HCT116 (cell line): ENCODE measurements around the gene OCA2. TPM values are rescaled to one million over a fixed set of nuclear protein-coding genes. Genes with fewer than 3 reads are reported as not detected.

Experiments
- ATAC-seq: fragments of 200-7000 bp; cut with Tn5 transposase; 2 replicates; pipeline ENCODE4 v1.9.1; 2020; ENCODE audit warnings: mild to moderate bottlenecking, moderate library complexity
- BruUV-seq: library from RNA; stranded (reverse); fragments of 400-500 nt; replicated peaks from 2 replicates; lab custom pipeline; 2021; lab: Mats Ljungman, UMichigan
- CTCF ChIA-PET: fragments of 300-600 bp; sonication (Branson Sonifier 250); formaldehyde crosslinking; loops from one replicate; lab custom pipeline; 2021; ENCODE audit warnings: antibody characterized with exemption; lab: Charles Lee
- POLR2A ChIA-PET: fragments of 300-600, 350-600 bp; sonication (Branson Sonifier 250); formaldehyde crosslinking; loops from one replicate; lab custom pipeline; 2021; ENCODE audit warnings: antibody characterized with exemption; lab: Charles Lee
- RAD21 ChIA-PET, 2 experiments: fragments of 300-600 bp; sonication (Branson Sonifier 250); formaldehyde crosslinking; loops; one replicate each; lab custom pipeline; 2023; ENCODE audit warnings: low total read pairs in 2 of 2; ENCODE audit not compliant: uncharacterized antibody in 2 of 2, unreplicated experiment in 2 of 2, low non-redundant PET in 1 of 2; lab: Charles Lee
- DNase-seq: peaks from one replicate; pipeline ENCODE4 v3.0.0-alpha.2; 2010; ENCODE audit warnings: low read depth, low spot score
- H2AFZ ChIP-seq: fragments of 200-600 bp; shearing (Covaris generic), sonication (generic); 2 replicates; pipeline ENCODE4 v1.6.1; 2017; ENCODE audit warnings: low read depth, mixed run types, mixed read lengths, antibody characterized with exemption, low read length; ENCODE audit not compliant: poor library complexity, severe bottlenecking
- H3K27ac ChIP-seq: 2 replicates; pipeline ENCODE4 v1.5.1; 2012; ENCODE audit warnings: low read depth, low read length
- H3K27me3 ChIP-seq: fragments of 200-600 bp; sonication (generic); 2 replicates; pipeline ENCODE4 v1.6.1; 2016; ENCODE audit warnings: mixed run types, low read length, mixed read lengths; ENCODE audit not compliant: insufficient read depth
- H3K36me3 ChIP-seq, 2 experiments: fragments of 200-500 bp in 1 of 2; fragments of 200-600 bp in 1 of 2; sonication (Bioruptor generic) in 1 of 2; sonication (generic) in 1 of 2; 2 replicates each; pipeline versions ENCODE4 v1.5.1 to v1.6.1; 2014 to 2016; ENCODE audit warnings: low read length in 2 of 2, inconsistent platforms in 1 of 2, mixed read lengths in 1 of 2, mixed run types in 1 of 2; ENCODE audit not compliant: insufficient read depth in 2 of 2, control insufficient read depth in 1 of 2
- H3K4me1 ChIP-seq, 2 experiments: fragments of 200-600 bp in 1 of 2; sonication (generic) in 1 of 2; 2 replicates each; pipeline versions ENCODE4 v1.5.1 to v1.6.1; 2012 to 2017; ENCODE audit warnings: low read length in 2 of 2, inconsistent platforms in 1 of 2, mild to moderate bottlenecking in 1 of 2, mixed read lengths in 1 of 2, mixed run types in 1 of 2, moderate library complexity in 1 of 2; ENCODE audit not compliant: insufficient read depth in 2 of 2, control insufficient read depth in 1 of 2
- H3K4me2 ChIP-seq: fragments of 200-600 bp; sonication (generic); 2 replicates; pipeline ENCODE4 v1.6.1; 2017; ENCODE audit warnings: mixed run types, low read length, mixed read lengths
- H3K4me3 ChIP-seq, 2 experiments: fragments of 200-600 bp in 1 of 2; sonication (generic) in 1 of 2; replicated peaks in 1 of 2; 2 replicates each; pipeline ENCODE4 v1.5.1; 2011 to 2016; ENCODE audit warnings: low read length in 2 of 2, control low read depth in 1 of 2, low read depth in 1 of 2, mild to moderate bottlenecking in 1 of 2, mixed read lengths in 1 of 2, mixed run types in 1 of 2
- H3K79me2 ChIP-seq: fragments of 200-600 bp; sonication (generic); 2 replicates; pipeline ENCODE4 v1.6.1; 2017; ENCODE audit warnings: mild to moderate bottlenecking, mixed run types, low read length, moderate library complexity, mixed read lengths; ENCODE audit not compliant: insufficient read depth
- H3K9ac ChIP-seq: fragments of 200-600 bp; sonication (generic); 2 replicates; pipeline ENCODE4 v1.6.1; 2016; ENCODE audit warnings: low read length, mixed read lengths
- H3K9me2 ChIP-seq: fragments of 200-600 bp; sonication (generic), shearing (Covaris generic); 2 replicates; pipeline ENCODE4 v1.6.1; 2017; ENCODE audit warnings: mixed run types, mild to moderate bottlenecking, moderate library complexity; ENCODE audit not compliant: insufficient read depth
- H3K9me3 ChIP-seq, 2 experiments: fragments of 200-500 bp in 1 of 2; fragments of 200-600 bp in 1 of 2; sonication (Bioruptor generic) in 1 of 2; sonication (generic) in 1 of 2; 2 replicates each; pipeline ENCODE4 v1.6.1; 2014 to 2017; ENCODE audit warnings: low read length in 2 of 2, mixed read lengths in 2 of 2, inconsistent platforms in 1 of 2, low read depth in 1 of 2, mild to moderate bottlenecking in 1 of 2, mixed run types in 1 of 2, moderate library complexity in 1 of 2; ENCODE audit not compliant: control insufficient read depth in 1 of 2, insufficient read depth in 1 of 2
- H4K20me1 ChIP-seq: fragments of 200-600 bp; sonication (generic), shearing (Covaris generic); 2 replicates; pipeline ENCODE4 v1.6.1; 2017; ENCODE audit warnings: mixed run types, mild to moderate bottlenecking, moderate library complexity; ENCODE audit not compliant: insufficient read depth
- ATF3 ChIP-seq: IDR thresholded peaks from 2 replicates; pipeline ENCODE4 v1.6.1; 2012
- CBX3 ChIP-seq: IDR thresholded peaks from 2 replicates; pipeline ENCODE4 v1.6.1; 2012; ENCODE audit warnings: low read depth
- CEBPB ChIP-seq: IDR thresholded peaks from 2 replicates; pipeline ENCODE4 v1.6.1; 2012; ENCODE audit warnings: low read depth
- EGR1 ChIP-seq: IDR thresholded peaks from 2 replicates; pipeline ENCODE4 v1.6.1; 2012; ENCODE audit warnings: low read depth
- ELF1 ChIP-seq: IDR thresholded peaks from 2 replicates; pipeline ENCODE4 v1.6.1; 2012; ENCODE audit warnings: low read depth, borderline replicate concordance
- EZH2 ChIP-seq: fragments of 200-600 bp; sonication (generic); IDR thresholded peaks from 2 replicates; pipeline ENCODE4 v1.6.1; 2017; ENCODE audit warnings: antibody characterized with exemption, mixed run types
- MAX ChIP-seq: IDR thresholded peaks from 2 replicates; pipeline ENCODE4 v1.6.1; 2012
- POLR2A ChIP-seq: IDR thresholded peaks from 2 replicates; pipeline ENCODE4 v1.7.0; 2011; ENCODE audit warnings: borderline replicate concordance; ENCODE audit not compliant: insufficient read depth, insufficient read length; ENCODE audit errors: extremely low read depth
- POLR2AphosphoS5 ChIP-seq: IDR thresholded peaks from 2 replicates; pipeline ENCODE4 v1.6.1; 2011; ENCODE audit warnings: mild to moderate bottlenecking, low read depth, low read length, moderate library complexity
- RAD21 ChIP-seq: IDR thresholded peaks from 2 replicates; pipeline ENCODE4 v1.6.1; 2012; ENCODE audit warnings: low read depth, mild to moderate bottlenecking
- SRF ChIP-seq: IDR thresholded peaks from 2 replicates; pipeline ENCODE4 v1.6.1; 2012; ENCODE audit warnings: low read depth
- ZBTB33 ChIP-seq: IDR thresholded peaks from 2 replicates; pipeline ENCODE4 v1.6.1; 2011; ENCODE audit warnings: mild to moderate bottlenecking, low read length, moderate library complexity; ENCODE audit not compliant: insufficient replicate concordance; ENCODE audit errors: extremely low read depth
- ZFX ChIP-seq: fragments of 450-650 bp; IDR thresholded peaks from 2 replicates; pipeline ENCODE4 v1.6.1; 2017
- ZNF274 ChIP-seq: fragments of 200-500 bp; sonication (Bioruptor generic); IDR thresholded peaks from 2 replicates; pipeline ENCODE4 v1.6.1; 2014; ENCODE audit warnings: mild to moderate bottlenecking, low read depth, low read length, inconsistent platforms
- intact Hi-C: fragments of 100-400 bp; cut with micrococcal nuclease; formaldehyde crosslinking; loops from 2 replicates; pipeline ENCODE4 v1.10.0; 2022
- total RNA-seq: library from RNA; stranded (reverse); gene quantifications from one replicate; pipeline ENCODE4 v1.2.1, GENCODE V29; 2021; ENCODE audit not compliant: unreplicated experiment

The OCA2 gene
- total RNA-seq, 1 experiment from 2014 or later, result not detected

- CTCF ChIA-PET, result no interaction called here
- H3K4me1 ChIP-seq, result no peaks in the 10 kb centered on the region
These were observed 72.9 kb downstream of the OCA2 start for GRCh38 chr15:28026221-28026620.

GRCh38 chr15:28025413-28025812, 73.7 kb downstream of the OCA2 start:
- TF ChIP-seq CEBPB (no peak), SRF (no peak), POLR2A (no peak), ZFX (no peak), EGR1 (no peak), EZH2 (no peak), ZNF274 (no peak), CBX3 (no peak), ATF3 (no peak), MAX (no peak), RAD21 (no peak), ELF1 (no peak), POLR2AphosphoS5 (no peak), ZBTB33 (no peak)
- Histone ChIP-seq H3K27me3 (no peaks in the 10 kb centered on the region), H3K9ac (no peak overlapping the region), H3K27ac (no peak overlapping the region), H3K79me2 (no peaks in the 10 kb centered on the region), H3K4me1 (no peaks in the 10 kb centered on the region), H4K20me1 (no peaks in the 10 kb centered on the region), H3K9me3 (no peaks in the 10 kb centered on the region), H2AFZ (no peak overlapping the region), H3K36me3 (no peaks in the 10 kb centered on the region), H3K4me2 (no peak overlapping the region), H3K9me2 (no peaks in the 10 kb centered on the region), H3K4me3 (no peak overlapping the region)
- DNase-seq, result no peak
- BruUV-seq, result no TSS peak
- POLR2A ChIA-PET, result no interaction called here
- intact Hi-C loops, result no loop called here
- RAD21 ChIA-PET, result no interaction called here
- ATAC-seq, result no peak
- CTCF ChIA-PET, result no interaction called here

More at GRCh38 chr15:28026221-28026620, 72.9 kb downstream of the OCA2 start:
- RAD21 ChIA-PET, result no interaction called here
- Histone ChIP-seq H4K20me1 (no peaks in the 10 kb centered on the region), H2AFZ (no peak overlapping the region), H3K27ac (no peak overlapping the region), H3K9ac (no peak overlapping the region), H3K36me3 (no peaks in the 10 kb centered on the region), H3K9me3 (no peaks in the 10 kb centered on the region), H3K27me3 (no peaks in the 10 kb centered on the region), H3K4me3 (no peak overlapping the region), H3K9me2 (no peaks in the 10 kb centered on the region), H3K4me2 (no peak overlapping the region), H3K79me2 (no peaks in the 10 kb centered on the region)
- TF ChIP-seq ELF1 (no peak), EZH2 (no peak), CEBPB (no peak)
- DNase-seq (no peak), ATAC-seq (no peak)
- intact Hi-C loops, result no loop called here
- POLR2A ChIA-PET, result no interaction called here
- no TSS peak for BruUV-seq
